Activated T-cell treated with anti-CD3 and anti-CD28 coated beads, Interleukin-2, amount 50 U/mL, for 1 hour (primary cell): ENCODE results near the gene CADPS.
"Not testable (repeated sequence)": the region's sequence is repeated elsewhere in the genome, so short reads cannot be mapped to it uniquely, and the experiment has no call there.

Experiments used
- DNase-seq: peaks from one replicate; pipeline ENCODE4 v3.0.0-alpha.2; 2020

Gene CADPS

DNA sequence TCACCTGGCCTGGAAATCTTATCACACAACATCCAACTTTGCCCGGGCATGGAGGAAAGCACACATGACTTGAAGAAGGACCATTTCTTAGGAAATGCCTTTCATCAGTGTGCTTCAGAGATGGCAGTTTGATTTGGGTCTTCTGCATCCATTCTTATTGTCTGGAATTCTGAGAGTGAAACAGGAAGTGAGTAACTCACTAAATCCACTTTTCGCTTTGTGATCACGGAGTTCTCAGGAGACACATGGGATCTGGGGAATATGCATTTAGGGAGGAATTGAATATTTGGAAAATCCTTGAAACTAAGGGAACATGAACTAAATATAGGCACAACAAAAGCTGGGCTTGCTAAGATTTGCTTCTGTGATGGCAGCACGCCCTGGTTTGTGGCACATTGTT lies 289.4 kb downstream of the CADPS start:
- no peak for DNase-seq

DNA sequence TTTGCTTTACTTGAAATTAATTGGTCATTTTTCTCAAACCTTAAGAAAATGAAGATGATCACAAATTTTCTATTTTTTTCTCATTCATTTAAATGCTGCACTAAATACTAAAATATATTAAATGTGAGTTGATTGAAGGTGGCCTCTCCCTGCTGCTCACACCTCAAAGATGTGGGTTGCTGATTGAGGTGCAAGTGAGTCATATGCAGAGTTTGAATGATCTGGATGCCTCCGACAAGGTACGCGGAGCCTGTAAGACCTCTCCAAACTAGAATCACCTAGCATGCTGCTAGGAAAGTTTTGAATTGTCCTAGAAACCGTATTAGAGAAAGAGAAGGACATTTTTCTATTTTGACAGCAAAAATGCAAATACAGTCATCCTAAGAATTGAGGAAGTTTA lies 290.6 kb downstream of the CADPS start:
- DNase-seq = no peak

DNA sequence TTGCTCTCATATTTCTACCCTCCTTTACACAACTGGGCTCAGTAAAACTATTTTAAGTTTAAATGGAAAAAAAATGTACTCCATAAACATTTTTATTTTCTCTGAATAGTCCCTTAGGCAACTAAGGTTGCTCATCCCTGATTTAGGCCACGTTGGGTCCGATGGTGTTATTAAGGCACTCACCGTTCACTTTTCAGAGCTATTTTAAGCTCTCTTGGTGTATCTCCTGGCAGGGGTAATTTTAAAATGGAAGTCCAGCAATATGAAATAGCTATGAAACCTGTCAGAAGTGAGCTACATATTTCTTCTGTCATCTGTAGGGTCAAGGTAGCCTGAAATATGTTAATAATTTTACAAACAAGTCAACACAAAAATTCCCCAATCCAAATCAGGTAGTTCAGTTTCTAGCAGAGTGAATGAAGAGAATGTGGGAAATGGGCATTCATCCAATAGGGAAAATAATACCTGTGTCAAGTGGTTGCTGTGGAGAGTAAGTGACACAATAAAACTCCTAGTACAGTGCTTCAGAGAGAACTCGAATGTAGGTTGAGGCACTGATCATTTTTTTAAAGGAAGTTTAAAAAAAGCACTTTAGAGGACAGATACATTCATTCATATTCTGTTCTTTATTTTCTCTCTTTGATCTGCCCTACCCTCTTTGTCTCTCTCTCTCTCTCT lies 292.6 kb downstream of the CADPS start:
- DNase-seq = no peak

DNA sequence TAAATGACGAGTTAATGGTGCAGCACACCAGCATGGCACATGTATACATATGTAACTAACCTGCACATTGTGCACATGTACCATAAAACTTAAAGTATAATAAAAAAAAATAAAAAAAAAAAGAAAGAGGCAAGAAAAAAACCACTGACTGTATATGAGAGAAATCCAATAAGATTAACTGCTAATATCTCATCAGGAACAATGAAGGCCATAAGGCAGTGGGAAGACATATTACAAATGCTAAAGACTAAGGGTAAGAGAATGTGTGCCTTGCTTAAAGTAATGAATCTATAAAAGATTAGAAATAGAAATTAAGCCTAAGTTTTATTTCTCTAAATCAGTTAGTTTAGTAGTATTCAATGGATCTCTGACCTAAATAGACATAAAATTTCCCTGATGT lies 294.7 kb downstream of the CADPS start:
- not testable (repeated sequence) for DNase-seq

GRCh38 chr3:62577153-62577552 lies 298.1 kb downstream of the CADPS start:
- DNase-seq = no peak

GRCh38 chr3:62574266-62574898 lies 300.8 kb downstream of the CADPS start:
- no peak for DNase-seq

DNA sequence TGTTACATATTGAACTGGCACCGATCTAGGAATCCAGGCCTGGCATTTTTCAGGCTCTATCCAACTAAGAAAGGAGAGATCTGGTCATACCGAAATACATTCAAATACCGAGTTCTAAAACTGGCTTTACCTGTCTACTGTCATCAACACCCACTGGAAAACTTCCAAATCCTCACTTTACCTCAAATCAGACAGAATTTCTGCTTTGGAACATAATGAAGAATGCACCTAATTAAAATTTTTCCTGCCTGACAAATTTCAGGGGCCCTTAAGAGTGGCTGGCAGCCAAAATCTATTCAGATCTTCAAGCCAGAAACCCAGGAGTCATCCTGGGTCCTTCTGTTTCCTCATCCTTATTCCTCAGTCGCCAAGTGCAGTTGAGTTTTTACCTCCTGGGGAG lies 303.3 kb downstream of the CADPS start:
- no peak for DNase-seq

DNA sequence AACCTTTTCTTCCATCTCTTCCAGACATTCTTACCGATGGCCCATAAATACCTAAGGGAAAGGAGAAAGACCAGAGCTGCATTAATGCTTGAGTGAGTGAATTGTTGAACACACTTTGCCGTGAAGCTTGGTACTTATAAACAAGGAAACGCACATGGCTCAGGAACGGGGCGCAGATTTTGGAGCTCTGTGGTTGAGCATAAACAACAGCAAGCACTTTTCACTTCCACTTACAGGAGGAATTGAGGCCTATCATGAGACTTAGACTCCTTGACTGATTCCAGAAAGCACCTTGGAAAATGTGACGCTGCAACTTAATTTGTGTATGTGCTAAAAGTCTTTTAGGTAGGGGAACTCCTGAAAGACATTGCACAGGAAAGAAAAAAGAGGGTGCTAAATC lies 304.3 kb downstream of the CADPS start:
- DNase-seq = no peak

GRCh38 chr3:62569609-62570008 lies 305.6 kb downstream of the CADPS start:
- DNase-seq = no peak

DNA sequence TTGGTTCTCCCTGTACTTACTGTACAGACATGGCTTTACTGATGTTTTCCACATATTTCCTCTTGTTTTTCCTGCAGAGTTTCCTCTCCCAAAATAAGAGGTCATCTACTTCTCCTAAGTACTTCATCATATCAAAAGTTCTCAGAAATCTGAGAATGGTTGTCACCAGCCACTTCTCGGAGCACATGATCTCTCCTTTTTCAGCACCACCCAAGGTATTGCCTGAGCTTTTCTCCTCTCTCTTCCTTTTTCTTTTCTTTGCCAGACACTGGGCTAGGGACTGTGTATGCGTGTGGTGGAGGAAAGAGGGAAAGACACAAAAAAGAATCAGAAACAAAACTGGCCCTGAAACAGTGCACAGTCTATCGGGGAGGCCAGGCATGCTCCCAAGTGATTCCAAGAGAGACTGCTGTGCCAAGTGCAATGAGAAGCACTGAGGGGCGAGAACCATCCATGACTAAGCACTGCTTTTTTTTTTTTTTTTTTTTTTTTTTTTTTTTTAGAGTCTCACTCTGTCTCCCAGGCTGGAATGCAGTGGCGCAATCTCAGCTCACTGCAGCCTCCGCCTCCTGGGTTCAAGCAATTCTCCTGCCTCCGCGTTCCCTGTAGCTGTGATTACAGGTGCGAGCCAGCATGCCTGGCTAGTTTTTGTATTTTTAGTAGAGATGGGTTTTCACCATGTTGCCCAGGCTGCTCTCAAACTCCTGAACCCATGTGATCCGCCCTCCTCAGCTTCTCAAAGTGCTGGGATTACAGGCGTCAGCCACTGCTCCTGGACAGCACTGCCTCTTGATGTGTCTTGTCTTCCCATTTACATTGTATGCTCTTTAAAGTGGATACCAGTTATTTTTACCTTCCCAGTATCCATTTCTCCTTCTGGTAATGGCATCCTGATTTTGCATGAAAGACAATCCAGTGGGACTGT lies 307.9 kb downstream of the CADPS start:
- DNase-seq = no peak

GRCh38 chr3:62566022-62566557 lies 309.1 kb downstream of the CADPS start:
- DNase-seq = no peak

GRCh38 chr3:62562596-62562995 lies 312.6 kb downstream of the CADPS start:
- no peak for DNase-seq

- DNase-seq = no peak
Measured at GRCh38 chr3:62562017-62562416, 313.2 kb downstream of the CADPS start.

DNA sequence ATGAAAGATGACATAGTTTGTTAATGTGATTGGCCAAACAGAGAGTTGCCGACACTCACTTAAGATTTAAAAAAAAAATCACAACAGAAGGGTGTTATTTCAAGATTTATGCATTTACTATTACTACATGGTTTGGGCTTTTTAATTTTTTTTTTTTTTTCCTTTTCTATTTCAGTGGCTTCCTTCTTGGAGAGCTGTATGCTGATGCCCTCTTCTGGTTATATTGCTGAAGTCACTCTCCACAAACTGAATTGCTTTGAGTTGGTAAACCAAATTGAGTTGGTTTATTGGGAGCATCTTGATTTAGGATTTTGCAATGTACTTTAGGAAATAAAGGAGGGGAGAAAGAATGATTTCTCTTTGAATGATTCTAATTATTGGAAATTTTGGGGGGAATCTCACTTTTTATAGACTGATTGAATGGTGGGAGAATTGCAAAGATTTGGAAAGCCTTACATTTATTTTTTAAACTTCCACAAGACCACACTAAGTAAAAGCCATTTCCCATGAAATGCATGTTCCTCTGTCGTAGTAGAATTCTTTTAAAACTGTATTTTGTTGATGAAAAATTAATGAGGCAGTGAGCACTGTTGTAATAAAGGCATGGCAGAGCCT lies 315.3 kb downstream of the CADPS start:
- no peak for DNase-seq

GRCh38 chr3:62558549-62559112 lies 316.6 kb downstream of the CADPS start:
- no peak for DNase-seq

- DNase-seq = no peak
Measured at GRCh38 chr3:62557983-62558382, 317.2 kb downstream of the CADPS start.

DNA sequence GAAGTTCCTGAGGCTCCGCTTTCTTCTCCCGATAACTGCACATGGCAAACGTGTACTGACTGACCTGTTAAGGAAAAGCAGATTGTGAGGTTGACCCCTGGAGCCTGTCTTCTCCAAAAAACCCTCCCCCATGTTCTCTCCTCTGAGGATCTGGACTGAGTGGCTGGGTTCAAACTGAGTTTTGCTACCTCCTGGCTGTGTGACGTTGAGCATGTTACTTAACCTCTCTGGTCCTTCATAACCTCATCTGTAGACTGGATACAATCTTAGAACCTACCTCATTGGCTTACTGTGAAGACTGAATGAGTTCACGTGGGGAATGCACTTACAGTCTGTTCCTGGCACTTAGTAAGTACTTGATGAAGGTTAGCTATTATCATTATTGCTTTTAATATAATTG lies 317.8 kb downstream of the CADPS start:
- no peak for DNase-seq

GRCh38 chr3:62556121-62556815 lies 318.9 kb downstream of the CADPS start:
- no peak for DNase-seq

- no peak for DNase-seq
Measured at GRCh38 chr3:62554264-62554799, 320.9 kb downstream of the CADPS start.

DNA sequence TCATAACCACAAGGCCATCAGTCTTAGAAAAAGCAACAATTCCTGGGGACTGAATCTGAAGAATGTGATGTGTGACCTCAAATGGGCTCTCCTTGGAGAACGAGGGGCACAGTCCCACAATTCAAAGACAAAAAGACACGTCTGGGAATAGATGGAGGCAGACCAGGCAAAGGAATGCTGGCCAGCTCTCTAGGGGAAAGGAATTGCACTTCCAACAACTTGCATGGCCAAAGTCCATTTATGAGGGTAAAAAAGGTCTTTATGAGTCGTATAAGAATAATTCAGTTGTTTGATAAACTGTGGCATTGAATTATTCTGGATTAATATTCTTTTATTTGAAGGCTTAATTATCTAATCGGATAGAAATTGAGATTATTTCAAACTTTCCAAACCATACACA lies 321.4 kb downstream of the CADPS start:
- no peak for DNase-seq

GRCh38 chr3:62551556-62551955 lies 323.7 kb downstream of the CADPS start:
- DNase-seq = no peak

DNA sequence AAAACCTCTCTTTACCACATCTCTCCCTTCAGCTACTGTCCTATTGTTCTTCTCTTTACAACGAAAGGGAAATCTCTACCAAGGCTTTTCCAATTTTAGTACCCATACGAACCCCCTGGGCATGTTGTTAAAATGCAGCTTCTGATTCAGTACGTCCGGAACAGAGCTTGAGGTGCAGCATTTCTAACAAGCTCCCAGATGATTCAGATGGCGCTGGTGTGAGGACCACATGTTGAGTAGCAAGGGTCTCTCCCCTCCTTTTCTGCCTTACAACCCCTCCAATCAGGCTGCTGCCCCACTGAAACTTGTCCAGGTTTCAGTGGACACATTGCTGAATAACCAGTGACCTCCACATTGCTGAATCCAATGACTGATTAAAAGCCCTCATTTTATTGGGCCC lies 324.8 kb downstream of the CADPS start:
- DNase-seq = no peak
